ENCODE measurements around the gene MLLT10.

MLLT10 gene

GRCh38 chr10:21517134-21518031 lies 16.6 kb upstream of the MLLT10 start:
- no peak for FAIRE-seq

DNA sequence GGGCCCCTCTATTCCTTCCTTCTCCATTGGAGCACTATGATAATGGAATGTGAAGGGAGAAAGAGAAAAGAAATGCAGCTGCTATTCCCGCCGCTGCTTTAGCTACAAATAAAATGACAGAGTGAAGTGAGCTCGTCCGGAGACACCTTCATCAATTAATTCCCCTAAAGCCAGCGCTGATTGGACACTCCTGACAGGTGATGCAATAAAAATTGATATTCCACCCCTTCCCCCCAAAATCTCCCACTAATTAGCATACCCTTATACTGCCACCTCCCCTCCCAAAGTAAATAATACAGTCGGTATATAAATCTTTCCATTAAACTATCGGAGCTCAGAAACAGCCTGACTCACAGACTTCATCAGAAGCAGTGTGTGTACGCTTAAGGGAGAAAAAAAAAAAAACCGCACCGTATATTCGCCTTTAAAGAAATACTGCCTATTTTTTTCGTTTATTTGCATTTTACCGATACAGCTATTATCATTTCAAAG lies 15.8 kb upstream of the MLLT10 start:
- FAIRE-seq: no peak

GRCh38 chr10:21518641-21519396 lies 15.2 kb upstream of the MLLT10 start:
- no peak for FAIRE-seq

- no peak for FAIRE-seq
These were observed 14.6 kb upstream of the MLLT10 start for GRCh38 chr10:21519397-21519933.

DNA sequence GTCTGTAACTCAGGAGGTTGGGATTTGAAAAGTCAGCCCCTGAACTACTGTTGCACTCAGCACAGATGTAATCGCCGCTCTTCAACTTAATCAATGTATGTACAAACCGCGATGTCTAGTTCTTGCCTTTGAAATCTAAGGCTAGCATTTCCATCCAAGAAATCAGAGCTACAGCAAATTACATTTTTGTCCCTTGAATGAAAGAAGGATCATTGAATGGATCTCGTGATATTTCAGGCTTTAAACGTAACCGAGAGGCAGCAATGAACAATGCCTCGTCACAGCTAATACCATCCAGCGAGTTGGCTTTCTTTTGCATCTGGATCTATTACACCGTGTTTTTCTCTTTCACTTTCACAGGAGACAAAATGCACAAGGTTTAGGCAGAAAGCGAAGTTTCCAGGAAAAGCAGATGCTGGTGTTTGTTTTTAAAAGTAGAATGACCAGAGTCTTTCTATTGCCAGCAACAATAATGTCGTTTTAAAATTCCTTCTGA lies 14.0 kb upstream of the MLLT10 start:
- FAIRE-seq: no peak

DNA sequence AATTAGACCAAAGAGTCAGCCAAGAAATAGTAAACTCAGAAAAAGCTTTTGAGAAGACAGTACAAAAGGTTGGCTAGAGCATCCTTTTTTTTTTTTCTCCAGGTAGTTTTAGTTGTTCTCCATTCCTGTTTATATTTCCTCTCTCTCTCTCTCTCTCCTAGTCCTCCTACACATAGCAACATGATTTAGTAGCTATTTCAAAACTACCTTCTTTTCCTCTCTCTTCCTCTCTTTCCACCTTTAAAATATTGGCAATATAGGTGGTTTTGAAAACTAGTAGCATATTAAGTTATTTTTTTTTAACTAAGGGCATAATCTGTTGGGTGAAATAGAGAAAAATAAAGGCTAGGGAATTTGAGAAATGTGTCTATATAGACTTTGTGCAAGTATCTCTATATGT lies 13.5 kb upstream of the MLLT10 start:
- no peak for FAIRE-seq

DNA sequence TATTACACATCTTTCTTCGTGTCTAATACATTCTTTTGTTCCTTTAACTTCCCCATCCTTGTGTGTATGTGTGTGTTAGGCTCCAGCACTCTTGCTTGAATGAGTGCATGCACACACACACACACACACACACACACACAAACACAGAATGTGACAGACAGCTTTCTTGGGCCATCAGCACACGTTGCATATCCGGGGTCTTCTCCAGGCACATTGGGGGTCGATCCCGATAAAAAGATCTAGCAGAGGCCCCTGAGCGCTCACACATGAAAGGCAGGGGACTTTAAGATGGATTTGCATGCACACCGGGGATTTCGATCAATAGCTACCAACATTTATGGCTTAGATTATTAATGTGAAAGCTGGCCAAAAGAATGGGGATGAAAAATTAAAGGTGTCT lies 13.1 kb upstream of the MLLT10 start:
- no peak for FAIRE-seq

- FAIRE-seq: no peak
These were observed 12.1 kb upstream of the MLLT10 start for GRCh38 chr10:21521751-21522533.

GRCh38 chr10:21522631-21523406 lies 11.2 kb upstream of the MLLT10 start:
- no peak for FAIRE-seq

GRCh38 chr10:21523557-21524008 lies 10.4 kb upstream of the MLLT10 start:
- no peak for FAIRE-seq

DNA sequence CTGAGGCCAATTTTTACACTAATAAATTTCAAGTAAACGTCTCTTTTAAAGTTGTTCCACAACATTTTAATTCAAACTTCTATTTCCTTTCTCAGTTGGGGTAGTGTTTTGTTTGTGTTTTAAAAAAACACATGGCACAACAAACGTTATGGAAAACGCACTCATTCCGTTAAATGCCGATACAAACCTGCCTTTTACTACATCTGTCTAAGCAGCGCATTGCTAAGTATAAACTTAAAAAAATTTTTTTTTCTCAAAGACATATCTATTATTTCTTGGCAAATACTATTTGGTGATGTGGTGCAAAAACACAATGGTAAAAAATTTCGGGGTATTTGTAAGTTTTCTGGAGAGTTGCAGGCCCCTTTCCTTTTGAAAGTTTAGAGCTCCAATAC lies 9.9 kb upstream of the MLLT10 start:
- FAIRE-seq: no peak

GRCh38 chr10:21524526-21525366 lies 9.3 kb upstream of the MLLT10 start:
- FAIRE-seq: no peak

GRCh38 chr10:21525367-21526187 lies 8.5 kb upstream of the MLLT10 start, which contains the start of gene SKIDA1:
Gene SKIDA1 (minus strand): TSS chr10:21525682. CDS start chr10:21517822, 7,860 bp downstream.
- FAIRE-seq: no peak

DNA sequence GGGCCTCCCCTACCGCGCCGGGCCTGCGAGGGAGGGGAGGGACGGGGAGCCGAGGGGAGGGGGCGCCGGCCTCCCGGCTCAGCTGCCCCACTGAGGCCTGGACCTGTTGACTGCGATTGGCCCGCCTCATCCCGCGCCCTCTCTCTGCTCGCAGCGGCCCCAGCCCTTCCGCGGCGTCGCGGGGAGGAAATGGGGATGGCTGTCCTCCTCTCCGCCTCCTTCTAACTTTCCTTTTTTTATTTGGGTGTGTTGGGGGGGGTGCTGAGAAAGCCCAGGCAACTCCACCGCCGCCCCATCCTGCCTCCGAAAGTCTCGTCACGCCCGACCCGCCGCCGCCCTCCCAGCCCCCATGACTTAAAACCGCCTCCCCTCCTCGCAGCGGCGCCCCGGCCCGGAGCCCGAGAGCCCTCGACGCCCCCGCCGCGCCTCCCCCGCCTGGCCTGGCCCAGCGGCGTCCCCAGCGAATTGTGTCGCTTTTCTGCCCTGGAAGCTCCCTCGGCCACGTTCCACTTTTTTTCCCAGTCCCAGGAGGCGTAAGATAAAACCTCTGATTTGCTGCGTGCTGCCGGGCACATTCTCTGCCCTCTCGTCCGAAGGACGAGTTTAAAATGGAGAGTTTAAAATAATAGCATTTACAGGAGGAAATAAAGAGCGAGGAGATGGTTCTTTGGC lies 7.7 kb upstream of the MLLT10 start:
- FAIRE-seq: no peak

GRCh38 chr10:21526860-21527597 lies 7.0 kb upstream of the MLLT10 start:
- FAIRE-seq: no peak

- no peak for FAIRE-seq
These were observed 6.3 kb upstream of the MLLT10 start for GRCh38 chr10:21527598-21528235.

- no peak for FAIRE-seq
These were observed 5.6 kb upstream of the MLLT10 start for GRCh38 chr10:21528236-21529031.

All from colon (tissue), 2 donors.